Measurements from ENCODE around the gene RASSF3.
"Not testable (repeated sequence)": the region's sequence is repeated elsewhere in the genome, so short reads cannot be mapped to it uniquely, and the experiment has no call there.

RASSF3 gene

GRCh38 chr12:64690236-64690635 is 79.9 kb downstream of the RASSF3 start:
- not testable (repeated sequence) for DNase-seq (ENCODE audit: low spot score)

- DNase-seq (ENCODE audit: low spot score): no peak
These were observed 81.0 kb downstream of the RASSF3 start for GRCh38 chr12:64691227-64691794.

DNA sequence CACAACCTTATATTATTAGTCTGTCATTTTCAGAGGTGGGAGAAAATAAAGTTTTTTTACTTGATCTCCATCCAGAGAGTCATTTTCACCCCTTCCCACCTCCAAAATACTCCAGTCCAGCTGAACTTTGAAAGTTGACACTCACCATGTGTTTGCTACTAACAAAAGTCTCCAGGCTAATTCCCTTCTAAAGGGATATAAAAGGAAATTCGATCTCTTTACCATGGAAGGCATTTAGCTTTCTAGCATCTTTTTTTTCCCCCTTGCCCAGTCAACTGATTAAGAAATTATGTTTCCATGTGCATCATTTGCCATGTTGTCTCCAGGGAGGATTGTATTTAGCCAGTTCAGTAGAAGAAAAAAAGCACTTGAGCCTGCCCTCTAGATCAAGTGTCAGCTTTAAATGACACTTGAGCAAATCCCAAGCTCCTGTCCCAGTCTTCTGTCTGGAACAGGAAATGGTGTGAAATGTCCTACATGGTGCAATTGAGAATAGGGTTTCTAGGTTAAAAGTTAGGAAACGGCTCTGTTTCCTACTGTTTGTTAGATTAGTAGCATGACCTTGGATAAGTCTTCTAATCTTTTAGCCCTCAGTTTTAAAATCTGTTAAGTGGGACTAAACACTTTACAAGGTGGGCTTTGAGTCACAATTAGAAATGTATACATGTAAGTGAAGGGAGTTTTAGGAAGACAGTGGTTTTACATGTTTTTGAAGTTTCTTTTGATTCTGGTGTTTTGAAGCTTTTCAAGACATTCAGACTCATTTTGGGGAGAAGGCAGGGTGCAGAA is 81.7 kb downstream of the RASSF3 start:
- no peak for DNase-seq (ENCODE audit: low spot score)

- DNase-seq (ENCODE audit: low spot score): no peak
These were observed 84.1 kb downstream of the RASSF3 start for GRCh38 chr12:64694130-64695040.

- DNase-seq (ENCODE audit: low spot score): no peak
These were observed 85.3 kb downstream of the RASSF3 start for GRCh38 chr12:64695550-64695949.

GRCh38 chr12:64696080-64696741 is 85.9 kb downstream of the RASSF3 start:
- DNase-seq (ENCODE audit: low spot score): no peak

DNA sequence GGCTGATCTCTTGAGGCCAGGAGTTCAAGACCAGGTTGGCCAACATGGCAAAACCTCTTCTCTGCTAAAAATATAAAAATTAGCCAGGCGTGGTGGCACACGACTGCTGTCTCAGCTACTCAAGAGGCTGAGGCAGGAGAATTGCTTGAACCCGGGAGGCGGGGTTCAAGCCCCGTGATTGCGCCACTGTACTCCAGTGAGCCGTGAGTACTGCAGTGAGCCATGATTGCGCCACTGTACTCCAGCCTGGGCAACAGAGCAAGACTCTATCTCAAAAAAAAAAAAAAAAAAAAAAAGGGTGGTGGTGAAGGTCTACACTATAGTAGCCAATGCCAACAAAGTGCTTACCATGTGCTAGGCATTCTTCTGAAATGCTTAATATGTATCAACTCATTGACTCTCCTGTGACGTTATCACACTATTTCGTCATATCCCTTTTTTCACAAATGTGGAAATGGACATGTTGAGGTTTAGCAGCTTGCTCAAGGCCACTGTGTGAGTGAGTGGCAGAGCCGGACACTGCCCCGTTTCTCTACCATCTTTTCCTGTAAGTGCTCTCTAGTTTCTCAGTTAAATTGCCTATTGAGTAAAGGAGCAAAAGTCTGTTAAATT is 89.3 kb downstream of the RASSF3 start:
- no peak for DNase-seq (ENCODE audit: low spot score)

DNA sequence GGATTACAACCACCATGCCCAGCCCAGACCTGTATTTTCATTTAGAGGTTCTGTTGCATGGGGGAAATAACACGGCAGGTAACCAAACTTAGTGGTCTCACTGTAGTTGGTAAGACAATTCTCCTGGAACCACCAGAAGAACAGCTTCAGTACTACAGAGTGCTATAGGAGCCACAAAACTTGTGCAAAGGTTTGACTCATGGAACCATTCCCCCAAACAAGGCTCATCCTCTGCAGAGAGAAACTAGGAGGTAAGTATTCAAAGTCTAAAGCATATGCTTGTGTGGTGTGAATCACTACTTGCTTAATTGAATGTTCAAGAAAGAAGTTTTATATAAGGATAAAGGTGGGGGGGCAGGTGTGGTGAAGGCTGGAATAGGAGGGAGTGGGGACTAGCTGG is 90.2 kb downstream of the RASSF3 start:
- no peak for DNase-seq (ENCODE audit: low spot score)

DNA sequence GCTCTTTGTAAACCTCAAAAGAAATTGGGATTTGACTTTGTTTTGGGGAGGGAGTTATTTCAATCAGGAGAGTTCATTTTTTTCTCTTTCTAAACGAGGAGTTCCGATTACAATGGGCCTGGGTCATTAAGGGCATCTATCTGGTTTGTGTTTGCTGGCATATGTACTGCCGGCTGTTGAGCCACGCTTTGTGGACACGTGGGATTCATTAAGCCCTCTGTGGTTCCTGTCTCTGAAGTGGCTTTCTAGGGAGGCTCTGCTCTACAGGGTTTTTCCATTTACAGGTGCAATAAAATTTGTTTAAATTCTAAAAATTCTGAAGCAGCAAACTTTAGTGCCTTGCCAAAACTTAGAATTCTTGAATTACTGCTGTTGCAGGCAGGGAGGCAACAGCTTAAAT is 91.0 kb downstream of the RASSF3 start:
- DNase-seq (ENCODE audit: low spot score): no peak

DNA sequence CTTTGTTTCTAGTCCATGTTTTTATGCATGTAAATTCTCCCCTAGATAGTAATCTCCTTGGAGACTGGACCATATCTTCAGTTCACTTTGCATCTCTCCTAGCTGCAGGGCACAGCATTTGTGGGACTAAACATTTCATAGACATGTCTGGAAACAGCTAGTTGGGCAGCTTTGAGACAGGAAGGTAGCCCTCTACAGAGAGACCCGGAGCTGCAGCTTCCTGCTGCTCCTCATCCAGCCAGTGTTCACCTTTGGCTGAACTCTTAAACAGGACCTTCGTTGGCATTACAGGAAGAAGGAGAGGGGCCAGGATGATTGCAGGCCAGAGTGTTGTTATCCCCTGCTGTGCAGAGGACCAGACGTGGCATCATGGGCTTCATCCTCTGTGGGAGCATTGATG is 96.0 kb downstream of the RASSF3 start:
- DNase-seq (ENCODE audit: low spot score): no peak

GRCh38 chr12:64706857-64707256 is 96.6 kb downstream of the RASSF3 start:
- DNase-seq (ENCODE audit: low spot score): no peak

- no peak for DNase-seq (ENCODE audit: low spot score)
These were observed 97.1 kb downstream of the RASSF3 start for GRCh38 chr12:64707362-64707761.

GRCh38 chr12:64707926-64708325 is 97.6 kb downstream of the RASSF3 start:
- DNase-seq (ENCODE audit: low spot score): no peak

DNA sequence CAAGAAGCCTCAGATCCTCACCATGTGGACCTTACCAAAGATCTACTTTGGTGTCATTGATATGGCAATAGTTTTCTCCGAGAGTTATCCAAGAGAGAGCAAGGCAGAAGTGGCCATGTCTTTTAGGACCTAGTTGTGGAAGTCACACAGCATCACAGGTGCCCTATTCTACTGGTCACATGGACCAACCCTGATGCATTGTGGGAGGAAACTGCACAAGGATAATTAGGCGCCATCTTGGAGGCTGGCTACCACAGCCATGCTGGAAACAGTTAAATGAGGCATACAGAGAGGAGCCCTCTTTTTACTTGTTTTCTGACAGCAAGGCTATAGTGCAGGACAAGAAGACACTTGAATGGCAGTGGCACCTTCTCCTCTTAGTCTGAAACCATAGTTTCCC is 99.1 kb downstream of the RASSF3 start:
- no peak for DNase-seq (ENCODE audit: low spot score)

DNA sequence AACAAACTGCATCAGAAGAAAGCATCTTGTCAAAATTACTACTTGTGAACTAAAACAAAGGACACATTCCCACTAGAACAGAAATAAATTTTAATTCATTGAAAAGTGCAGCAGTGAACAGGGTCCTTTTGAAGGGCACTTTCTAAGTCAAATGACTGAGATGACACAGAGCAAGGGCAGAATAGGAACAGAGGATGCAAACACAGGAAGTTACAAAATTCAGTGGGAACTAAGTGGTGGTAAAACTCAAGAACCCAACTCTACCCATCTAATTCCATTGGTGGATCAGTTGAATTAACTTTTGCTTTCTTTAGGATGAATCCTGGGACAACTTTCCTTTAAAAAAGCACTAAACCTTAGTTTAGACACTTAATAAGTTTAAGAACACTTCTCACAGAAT is 103.1 kb downstream of the RASSF3 start:
- DNase-seq (ENCODE audit: low spot score): no peak

GRCh38 chr12:64714551-64714968 is 104.3 kb downstream of the RASSF3 start:
- DNase-seq (ENCODE audit: low spot score): no peak

DNA sequence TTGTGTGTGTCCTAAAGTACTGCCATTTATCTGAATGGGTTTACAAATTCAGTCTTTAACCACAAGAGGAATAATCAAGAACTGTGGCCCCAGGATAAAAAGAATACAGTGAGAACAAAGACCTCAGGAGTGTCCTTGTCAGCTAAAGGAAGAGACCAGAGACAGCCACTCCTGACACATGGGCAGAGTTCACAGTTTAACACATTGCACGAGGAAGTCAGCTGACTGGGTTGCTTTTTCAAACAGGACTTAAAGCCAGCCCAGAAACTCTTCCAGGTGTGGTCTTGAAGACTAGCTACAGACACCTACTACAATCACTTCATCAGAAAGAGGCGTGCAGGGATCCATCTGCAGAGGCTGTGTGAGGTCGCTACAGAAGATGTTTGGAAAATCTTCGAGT is 106.1 kb downstream of the RASSF3 start:
- no peak for DNase-seq (ENCODE audit: low spot score)

DNA sequence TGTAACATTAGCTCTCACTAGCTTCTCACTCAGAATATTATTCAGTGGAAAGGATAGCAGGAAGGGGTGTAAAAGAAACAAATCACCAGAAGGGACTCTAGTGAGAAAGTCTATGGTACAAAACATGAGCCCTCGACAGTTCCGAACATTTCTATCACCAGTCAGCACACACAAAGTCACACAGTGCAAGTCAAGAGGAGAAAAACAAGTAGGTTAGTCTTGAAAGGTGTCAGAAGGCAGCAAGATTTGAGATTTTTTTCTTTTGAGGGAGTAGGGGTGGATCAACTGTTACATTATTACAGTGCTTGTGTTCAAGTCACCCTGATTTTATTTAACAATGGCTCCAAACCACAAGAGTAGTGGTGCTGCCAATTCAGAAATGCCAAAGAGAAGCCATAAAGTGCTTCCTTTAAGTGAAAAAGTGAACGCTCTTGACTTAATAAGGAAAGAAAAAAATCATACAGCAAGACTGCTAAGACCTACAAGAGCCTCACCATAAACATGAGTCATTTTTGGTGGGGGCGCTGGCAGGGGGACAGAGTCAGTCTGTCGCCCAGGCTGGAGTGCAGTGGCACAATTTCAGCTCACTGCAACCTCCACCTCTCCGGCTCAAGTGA is 106.7 kb downstream of the RASSF3 start:
- no peak for DNase-seq (ENCODE audit: low spot score)

DNA sequence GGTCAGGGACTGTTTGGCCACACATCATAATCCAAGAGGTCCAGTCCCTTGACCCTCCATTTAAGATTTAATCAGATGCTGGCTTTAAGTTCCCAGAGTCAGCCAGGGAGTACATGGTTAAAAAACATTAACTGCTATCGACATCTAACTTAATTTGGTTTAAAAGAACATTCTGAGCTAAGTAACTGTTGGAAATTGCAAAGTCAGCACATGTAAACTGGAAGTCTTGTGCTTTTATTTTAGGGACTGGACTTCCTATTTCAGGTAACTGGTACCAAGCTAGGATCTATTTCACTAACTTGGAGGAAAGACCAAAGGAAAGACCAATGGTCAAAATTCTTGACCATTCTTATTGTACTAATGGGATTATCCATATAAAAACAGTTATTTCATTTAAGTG is 108.4 kb downstream of the RASSF3 start:
- no peak for DNase-seq (ENCODE audit: low spot score)

GRCh38 chr12:64720884-64721283 is 110.6 kb downstream of the RASSF3 start:
- no peak for DNase-seq (ENCODE audit: low spot score)

DNA sequence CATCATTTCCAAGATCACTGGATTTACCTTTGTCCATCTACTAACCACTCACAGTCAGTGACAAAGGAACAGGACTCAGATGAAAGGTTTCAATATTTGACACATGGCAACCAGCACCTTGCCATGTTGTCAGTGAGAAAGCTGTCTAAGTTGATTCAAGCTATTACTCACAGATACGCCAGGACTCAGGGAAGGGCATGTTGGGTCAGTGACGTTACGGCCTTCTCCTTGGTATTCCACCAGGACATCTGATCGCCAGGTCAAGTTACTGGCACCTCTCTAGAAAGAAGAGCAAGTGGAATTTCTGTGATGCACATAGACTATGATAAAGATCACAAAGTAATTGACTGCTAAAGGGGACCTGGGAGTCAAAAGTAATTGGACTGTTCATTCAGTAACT is 112.5 kb downstream of the RASSF3 start:
- DNase-seq (ENCODE audit: low spot score): no peak
